Measurements from ENCODE around the gene NKAIN2. TPM values are rescaled to one million over a fixed set of nuclear protein-coding genes. Genes with fewer than 3 reads are reported as not detected.

The NKAIN2 gene
- total RNA-seq, 2 donors from 2014 or later: 0.31 to 2.3 TPM

- H3K4me1 ChIP-seq: no peaks in the 10 kb centered on the region
- no peak for DNase-seq (ENCODE audit: low spot score)
- peak; percentile 38 to 68 for TF ChIP-seq CTCF (IDR thresholded peaks at IDR 0.05)
- H3K27me3 ChIP-seq: no peaks in the 10 kb centered on the region
- H3K4me3 ChIP-seq: no peak overlapping the region
- no peak overlapping the region for H3K27ac ChIP-seq
- H3K9me3 ChIP-seq: no peaks in the 10 kb centered on the region
- no peaks in the 10 kb centered on the region for H3K36me3 ChIP-seq
These were observed 992.2 kb downstream of the NKAIN2 start for GRCh38 chr6:124795643-124796463.

- Histone ChIP-seq H3K9me3 (no peaks in the 10 kb centered on the region), H3K27me3 (no peaks in the 10 kb centered on the region), H3K4me1 (no peaks in the 10 kb centered on the region), H3K4me3 (no peak overlapping the region), H3K36me3 (no peaks in the 10 kb centered on the region), H3K27ac (no peak overlapping the region)
- TF ChIP-seq CTCF (IDR thresholded peaks at IDR 0.05): no peak
- DNase-seq (ENCODE audit: low spot score): no peak
These were observed 992.9 kb downstream of the NKAIN2 start for GRCh38 chr6:124796464-124796970.

GRCh38 chr6:124797224-124797623 lies 993.6 kb downstream of the NKAIN2 start:
- Histone ChIP-seq H3K9me3 (no peaks in the 10 kb centered on the region), H3K27ac (no peak overlapping the region), H3K36me3 (no peaks in the 10 kb centered on the region), H3K27me3 (no peaks in the 10 kb centered on the region), H3K4me1 (no peaks in the 10 kb centered on the region), H3K4me3 (no peak overlapping the region)
- no peak for DNase-seq (ENCODE audit: low spot score)
- no peak for TF ChIP-seq CTCF (IDR thresholded peaks at IDR 0.05)

GRCh38 chr6:124798942-124799496 lies 995.4 kb downstream of the NKAIN2 start:
- H3K9me3 ChIP-seq: no peaks in the 10 kb centered on the region
- TF ChIP-seq CTCF (IDR thresholded peaks at IDR 0.05): no peak
- H3K4me1 ChIP-seq: no peaks in the 10 kb centered on the region
- no peaks in the 10 kb centered on the region for H3K36me3 ChIP-seq
- no peak overlapping the region for H3K4me3 ChIP-seq
- no peak for DNase-seq (ENCODE audit: low spot score)
- H3K27ac ChIP-seq: no peak overlapping the region
- H3K27me3 ChIP-seq: no peaks in the 10 kb centered on the region

- no peaks in the 10 kb centered on the region for H3K36me3 ChIP-seq
- no peak overlapping the region for H3K27ac ChIP-seq
- H3K4me1 ChIP-seq: no peaks in the 10 kb centered on the region
- no peaks in the 10 kb centered on the region for H3K9me3 ChIP-seq
- H3K4me3 ChIP-seq: no peak overlapping the region
- no peaks in the 10 kb centered on the region for H3K27me3 ChIP-seq
- TF ChIP-seq CTCF (IDR thresholded peaks at IDR 0.05): no peak
- DNase-seq (ENCODE audit: low spot score): no peak
These were observed 996.0 kb downstream of the NKAIN2 start for GRCh38 chr6:124799638-124800037.
